ENCODE results near the gene MLC1. TPM values are rescaled to one million over a fixed set of nuclear protein-coding genes. Genes with fewer than 3 reads are reported as not detected.

MLC1 gene
- total and polyA plus RNA-seq, 2 donors (not counting 1 experiment from before 2014, with no cell fraction given), result 0.34 TPM; not detected in 1

- TF ChIP-seq CTCF (IDR thresholded peaks at IDR 0.05) (no peak), EZH2 (IDR thresholded peaks at IDR 0.05; ENCODE audit: borderline replicate concordance, insufficient read depth, low read depth, low read length, poor library complexity, severe bottlenecking) (no peak)
- Histone ChIP-seq H3K9me3 (ENCODE audit: control extremely low read depth in 1 of 3, control insufficient read depth in 2 of 3, insufficient read depth in 1 of 3, low read length in 2 of 3) (peaks cover 0 to 6% (median 0%) of the 10 kb centered on the region in 3 donors), H3K4me1 (ENCODE audit: control insufficient read depth in 2 of 2, insufficient read depth in 2 of 2, low read length in 2 of 2) (peaks cover 55 to 60% of the 10 kb centered on the region in 2 donors), H3K27ac (ENCODE audit: low read length in 2 of 2) (no peak overlapping the region), H3K4me3 (ENCODE audit: control extremely low read depth in 1 of 5, extremely low read depth in 1 of 5, insufficient read depth in 1 of 5, low read depth in 2 of 5, low read length in 4 of 5) (no peak overlapping the region), H3K4me2 (replicated peaks; ENCODE audit: low read depth, low read length, poor library complexity, severe bottlenecking) (peak overlapping the region; percentile 54), H2AFZ (ENCODE audit: insufficient read depth, low read depth, low read length, poor library complexity, severe bottlenecking) (no peak overlapping the region), H3K27me3 (replicated peaks in 1 of 4; ENCODE audit: control extremely low read depth in 1 of 4, control insufficient read depth in 3 of 4, insufficient read depth in 4 of 4, low read length in 3 of 4) (peaks cover 0 to 32% (median 10%) of the 10 kb centered on the region in 4 experiments), H3K79me2 (ENCODE audit: control insufficient read depth, insufficient read depth, low read length) (no peaks in the 10 kb centered on the region), H4K20me1 (ENCODE audit: control insufficient read depth, insufficient read depth, low read length, poor library complexity, severe bottlenecking) (no peaks in the 10 kb centered on the region), H3K9ac (ENCODE audit: low read length) (no peak overlapping the region), H3K36me3 (replicated peaks in 1 of 2; ENCODE audit: control extremely low read depth in 1 of 2, control insufficient read depth in 1 of 2, extremely low read depth in 1 of 2, insufficient read depth in 2 of 2, low read length in 1 of 2) (no peaks in the 10 kb centered on the region)
- intact Hi-C loops (cut with micrococcal nuclease), result loop anchor here (5.0 kb wide), 1 partner anchor 33 kb away; no protein-coding TSS in a partner anchor
- ChIA-PET CTCF (interaction anchor here (3.8 kb wide), 1 partner anchor 85 kb away, joined by 12 read pairs; no protein-coding TSS in a partner anchor), POLR2A (interaction anchor here (1.0 kb wide), 1 partner anchor 53 kb away, joined by 4 read pairs; no protein-coding TSS in a partner anchor)
- WGBS (ENCODE audit: insufficient coverage), result 54% methylated on average over 16 of the region's 30 CpGs
- Mint-ChIP-seq H3K27me3 (peaks cover 3% of the 10 kb centered on the region), H3K27ac (peak overlapping the region; percentile 41), H3K9me3 (ENCODE audit: insufficient read depth) (no peaks in the 10 kb centered on the region), H3K4me1 (peaks cover 55% of the 10 kb centered on the region), H3K4me3 (peak overlapping the region; percentile 13)
- no peak for DNase-seq
- ATAC-seq (ENCODE audit: low read depth), result no peak
Measured at GRCh38 chr22:50015451-50016307, 69.5 kb downstream of the MLC1 start.
